ENCODE measurements around the gene TGFA.

GRCh38 chr2:70443726-70444125 lies 109.9 kb downstream of the TGFA start:
- TF ChIP-seq, protein P1, sequence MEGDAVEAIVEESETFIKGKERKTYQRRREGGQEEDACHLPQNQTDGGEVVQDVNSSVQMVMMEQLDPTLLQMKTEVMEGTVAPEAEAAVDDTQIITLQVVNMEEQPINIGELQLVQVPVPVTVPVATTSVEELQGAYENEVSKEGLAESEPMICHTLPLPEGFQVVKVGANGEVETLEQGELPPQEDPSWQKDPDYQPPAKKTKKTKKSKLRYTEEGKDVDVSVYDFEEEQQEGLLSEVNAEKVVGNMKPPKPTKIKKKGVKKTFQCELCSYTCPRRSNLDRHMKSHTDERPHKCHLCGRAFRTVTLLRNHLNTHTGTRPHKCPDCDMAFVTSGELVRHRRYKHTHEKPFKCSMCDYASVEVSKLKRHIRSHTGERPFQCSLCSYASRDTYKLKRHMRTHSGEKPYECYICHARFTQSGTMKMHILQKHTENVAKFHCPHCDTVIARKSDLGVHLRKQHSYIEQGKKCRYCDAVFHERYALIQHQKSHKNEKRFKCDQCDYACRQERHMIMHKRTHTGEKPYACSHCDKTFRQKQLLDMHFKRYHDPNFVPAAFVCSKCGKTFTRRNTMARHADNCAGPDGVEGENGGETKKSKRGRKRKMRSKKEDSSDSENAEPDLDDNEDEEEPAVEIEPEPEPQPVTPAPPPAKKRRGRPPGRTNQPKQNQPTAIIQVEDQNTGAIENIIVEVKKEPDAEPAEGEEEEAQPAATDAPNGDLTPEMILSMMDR (conservative IDR thresholded peaks at IDR 0.05; ENCODE audit: low read length) = no peak
- no peak for TF ChIP-seq EZH2phosphoT487 (IDR thresholded peaks at IDR 0.05; ENCODE audit: borderline replicate concordance)
